ENCODE measurements around the gene ZNF814.
A peak's percentile ranks its signal among the peaks of the same experiment; 100 is the strongest.

ZNF814 gene

DNA sequence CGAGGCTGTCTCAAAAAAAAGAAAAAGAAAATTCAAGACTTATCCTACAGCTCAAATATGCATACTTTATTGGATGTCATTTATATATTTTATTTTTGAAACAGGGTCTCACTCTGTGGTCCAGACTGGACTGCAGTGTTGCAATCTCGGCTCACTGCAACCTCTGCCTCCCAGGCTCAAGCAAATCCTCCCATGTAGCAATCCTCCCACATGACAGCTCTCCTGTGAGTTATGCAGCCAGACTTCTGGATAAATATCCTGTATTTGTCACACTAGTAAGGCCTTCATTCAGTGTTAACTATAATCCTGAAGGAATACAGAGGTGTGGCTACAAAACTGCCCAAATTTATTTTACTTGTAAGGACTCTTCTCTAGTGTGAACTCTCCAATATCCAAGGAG is 81.3 kb downstream of the ZNF814 start:
- Mint-ChIP-seq H3K27ac (peak overlapping the region in 2 of 3 experiments; percentile 31 to 59), H3K27me3 (ENCODE audit: low read depth) (no peaks in the 10 kb centered on the region), H3K36me3 (ENCODE audit: low read depth) (peaks cover 50% of the 10 kb centered on the region), H3K4me1 (peaks cover 26% of the 10 kb centered on the region), H3K9me3 (no peaks in the 10 kb centered on the region), H3K4me3 (no peak overlapping the region)
- TF ChIP-seq, protein P1, sequence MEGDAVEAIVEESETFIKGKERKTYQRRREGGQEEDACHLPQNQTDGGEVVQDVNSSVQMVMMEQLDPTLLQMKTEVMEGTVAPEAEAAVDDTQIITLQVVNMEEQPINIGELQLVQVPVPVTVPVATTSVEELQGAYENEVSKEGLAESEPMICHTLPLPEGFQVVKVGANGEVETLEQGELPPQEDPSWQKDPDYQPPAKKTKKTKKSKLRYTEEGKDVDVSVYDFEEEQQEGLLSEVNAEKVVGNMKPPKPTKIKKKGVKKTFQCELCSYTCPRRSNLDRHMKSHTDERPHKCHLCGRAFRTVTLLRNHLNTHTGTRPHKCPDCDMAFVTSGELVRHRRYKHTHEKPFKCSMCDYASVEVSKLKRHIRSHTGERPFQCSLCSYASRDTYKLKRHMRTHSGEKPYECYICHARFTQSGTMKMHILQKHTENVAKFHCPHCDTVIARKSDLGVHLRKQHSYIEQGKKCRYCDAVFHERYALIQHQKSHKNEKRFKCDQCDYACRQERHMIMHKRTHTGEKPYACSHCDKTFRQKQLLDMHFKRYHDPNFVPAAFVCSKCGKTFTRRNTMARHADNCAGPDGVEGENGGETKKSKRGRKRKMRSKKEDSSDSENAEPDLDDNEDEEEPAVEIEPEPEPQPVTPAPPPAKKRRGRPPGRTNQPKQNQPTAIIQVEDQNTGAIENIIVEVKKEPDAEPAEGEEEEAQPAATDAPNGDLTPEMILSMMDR (IDR thresholded peaks at IDR 0.05; ENCODE audit: unreplicated experiment in 3 of 3): no peak

DNA sequence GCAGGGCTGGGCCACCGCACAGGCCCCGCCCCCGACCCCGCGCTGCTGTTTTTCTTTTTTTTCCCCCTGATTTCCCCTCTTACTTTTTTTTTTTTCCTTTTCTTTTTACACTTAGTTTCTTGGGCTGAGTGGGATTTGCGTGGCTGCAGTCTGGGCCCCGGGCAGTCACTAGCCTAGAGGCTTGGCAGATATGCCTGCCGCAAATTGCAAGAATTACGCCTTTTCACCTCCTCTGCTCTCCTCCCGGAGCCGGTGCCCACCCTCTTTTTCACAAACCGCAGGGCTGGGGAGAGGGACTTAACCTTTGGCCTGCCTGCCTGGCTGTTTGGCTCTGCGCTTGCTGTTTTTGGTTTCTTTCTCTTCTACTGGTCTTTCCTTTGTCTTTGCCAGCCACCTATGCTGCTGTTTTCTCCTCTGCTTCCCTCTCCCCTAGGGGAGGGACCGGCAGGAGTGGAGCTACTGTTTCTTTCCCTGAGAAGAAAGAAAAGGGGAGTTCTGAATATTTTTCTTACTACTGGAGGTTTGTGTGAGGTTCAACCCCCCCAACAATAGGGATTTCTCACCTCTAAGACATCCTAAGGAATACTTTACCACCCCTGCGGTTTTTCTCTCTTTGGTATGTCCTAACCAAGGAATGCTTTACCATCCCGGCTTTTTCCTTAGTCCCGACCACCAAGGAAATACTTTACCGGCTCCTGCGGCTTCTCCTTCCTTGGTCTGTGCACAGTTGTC is 85.1 kb downstream of the ZNF814 start:
- H3K4me1 Mint-ChIP-seq: peaks cover 28% of the 10 kb centered on the region
- H3K9me3 Mint-ChIP-seq: no peaks in the 10 kb centered on the region
- H3K4me3 Mint-ChIP-seq: peak overlapping the region; percentile 90
- H3K27me3 Mint-ChIP-seq (ENCODE audit: low read depth): no peaks in the 10 kb centered on the region
- TF ChIP-seq, protein P1 (IDR thresholded peaks at IDR 0.05; ENCODE audit: unreplicated experiment in 3 of 3): no peak
- peaks cover 42% of the 10 kb centered on the region for H3K36me3 Mint-ChIP-seq (ENCODE audit: low read depth)
- peak overlapping the region; percentile 98 to 99 (median 99) for H3K27ac Mint-ChIP-seq

DNA sequence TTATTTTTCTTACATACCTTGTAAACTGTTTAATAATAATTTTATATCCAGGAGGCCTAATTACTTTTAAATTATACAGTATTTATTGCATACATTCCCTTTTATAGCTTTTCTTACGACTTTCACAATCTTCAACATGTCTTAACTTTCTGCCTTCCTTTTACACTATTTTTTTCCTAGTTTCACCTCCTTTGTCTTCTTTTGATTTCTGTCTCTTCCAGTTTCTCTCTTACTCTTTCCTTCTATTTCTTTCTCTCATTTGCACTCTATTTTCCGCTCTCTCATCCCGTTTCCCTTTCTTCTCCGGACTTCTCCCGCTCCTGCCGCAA is 85.6 kb downstream of the ZNF814 start:
- TF ChIP-seq, protein P1 (IDR thresholded peaks at IDR 0.05; ENCODE audit: unreplicated experiment in 3 of 3): no peak
- no peaks in the 10 kb centered on the region for H3K27me3 Mint-ChIP-seq (ENCODE audit: low read depth)
- H3K4me3 Mint-ChIP-seq: peak overlapping the region; percentile 90
- H3K9me3 Mint-ChIP-seq: no peaks in the 10 kb centered on the region
- H3K36me3 Mint-ChIP-seq (ENCODE audit: low read depth): peaks cover 38% of the 10 kb centered on the region
- H3K4me1 Mint-ChIP-seq: peaks cover 28% of the 10 kb centered on the region
- H3K27ac Mint-ChIP-seq: peak overlapping the region; percentile 98 to 99 (median 99)

DNA sequence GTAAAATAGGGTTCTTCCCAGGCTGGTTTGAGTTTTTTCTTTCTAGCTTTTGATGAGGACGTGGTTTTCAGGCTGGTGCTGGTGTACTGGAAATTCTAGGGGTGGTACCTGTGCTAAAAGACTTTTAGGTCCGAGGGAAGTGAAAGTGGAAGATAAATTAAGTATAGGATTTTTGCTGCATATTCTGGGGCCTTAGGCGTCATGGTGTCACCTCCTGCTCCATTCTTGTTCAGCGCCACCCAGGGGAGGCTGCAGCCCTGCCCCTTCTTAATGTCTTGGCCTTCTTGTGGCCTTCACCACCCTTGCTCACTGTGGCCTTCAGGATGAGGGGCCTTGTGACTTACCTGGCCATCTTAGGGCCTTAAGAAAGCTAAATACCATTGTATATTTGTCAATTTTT is 86.6 kb downstream of the ZNF814 start:
- Mint-ChIP-seq H3K9me3 (no peaks in the 10 kb centered on the region), H3K27me3 (ENCODE audit: low read depth) (no peaks in the 10 kb centered on the region), H3K27ac (peak overlapping the region; percentile 29 to 90 (median 30)), H3K4me3 (peak overlapping the region; percentile 19 to 72 (median 48)), H3K4me1 (peaks cover 28% of the 10 kb centered on the region), H3K36me3 (ENCODE audit: low read depth) (peaks cover 31% of the 10 kb centered on the region)
- TF ChIP-seq, protein P1 (IDR thresholded peaks at IDR 0.05; ENCODE audit: unreplicated experiment in 3 of 3): no peak

DNA sequence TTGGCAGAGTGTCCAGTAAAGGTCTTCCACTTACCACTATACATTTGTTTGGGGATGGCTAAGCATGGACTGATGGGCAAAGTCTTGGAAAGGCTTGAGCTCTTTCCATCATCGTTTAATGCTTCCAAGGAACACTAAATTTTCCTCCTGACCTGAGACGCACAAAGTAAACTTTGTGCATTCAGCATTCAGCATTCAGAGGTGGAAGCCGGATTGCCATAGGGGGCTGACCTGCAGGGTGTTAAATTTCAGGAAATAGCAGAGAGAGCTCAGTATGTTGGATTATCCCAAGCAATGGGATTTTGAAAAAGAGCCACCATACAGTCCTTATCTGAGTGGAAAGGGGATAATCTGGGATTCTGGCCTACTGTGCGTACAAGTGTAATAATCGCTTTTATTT is 88.1 kb downstream of the ZNF814 start:
- Mint-ChIP-seq H3K27ac (peak overlapping the region in 2 of 3 experiments; percentile 11 to 45), H3K4me1 (peaks cover 28% of the 10 kb centered on the region), H3K9me3 (peaks cover under 1% of the 10 kb centered on the region), H3K36me3 (ENCODE audit: low read depth) (peaks cover 37% of the 10 kb centered on the region), H3K4me3 (peak overlapping the region in 2 of 3 experiments; percentile 26 to 68), H3K27me3 (ENCODE audit: low read depth) (no peaks in the 10 kb centered on the region)
- TF ChIP-seq, protein P1 (IDR thresholded peaks at IDR 0.05; ENCODE audit: unreplicated experiment in 3 of 3): no peak
